K562 (cell line): ENCODE measurements around the gene ACTN2. TPM values are rescaled to one million over a fixed set of nuclear protein-coding genes. Genes with fewer than 3 reads are reported as not detected.

Experiments
- ATAC-seq: fragments of 200-7000 bp; cut with Tn5 transposase; 3 replicates; pipeline ENCODE4 v1.9.1; 2020; ENCODE audit warnings: moderate library complexity
- BruUV-seq: library from RNA; stranded (reverse); fragments of 400-500 nt; replicated peaks from 2 replicates; lab custom pipeline; 2021; lab: Mats Ljungman, UMichigan
- CTCF ChIA-PET: fragments of 300-600 bp; formaldehyde crosslinking; extraction: SDS; loops from one replicate; lab custom pipeline; 2021; ENCODE audit warnings: low intra/inter-chr PET ratio; lab: Yijun Ruan, JAX
- POLR2A ChIA-PET: fragments of 300-600, 350-650 bp; sonication (Branson Sonifier 250); formaldehyde crosslinking; extraction: SDS; loops from one replicate; lab custom pipeline; 2021; ENCODE audit warnings: antibody characterized with exemption, inconsistent platforms; lab: Yijun Ruan, JAX
- DNase-seq, 4 experiments: peaks; one replicate each; pipeline versions ENCODE4 v3.0.0 to v3.0.0-alpha.2; 2011 to 2018; ENCODE audit warnings: low spot score in 3 of 4, mixed read lengths in 3 of 4; ENCODE audit errors: extremely low read depth in 1 of 4
- FAIRE-seq: peaks from 2 replicates; lab custom pipeline; 2011; peaks lifted over from hg19 to GRCh38; lab: Jason Lieb, UNC
- H2AFZ ChIP-seq: 2 replicates; pipeline ENCODE4 v1.6.0; 2011; ENCODE audit warnings: low read depth, low read length, control low read depth, inconsistent platforms
- H3K27ac ChIP-seq: fragments of 200-600 bp; 3 replicates; pipeline ENCODE4 v1.8.0; 2011; ENCODE audit warnings: low read depth, mild to moderate bottlenecking, control low read depth, inconsistent platforms, low read length, moderate library complexity, mixed read lengths; ENCODE audit errors: extremely low read depth
- H3K27me3 ChIP-seq, 2 experiments: fragments of 300-600 bp in 1 of 2; 2 replicates in 1 of 2; 3 replicates in 1 of 2; pipeline versions ENCODE4 v1.6.0 to v1.8.0; 2011; ENCODE audit warnings: inconsistent platforms in 2 of 2, low read length in 2 of 2, mild to moderate bottlenecking in 1 of 2, mixed read lengths in 1 of 2, moderate library complexity in 1 of 2; ENCODE audit not compliant: control insufficient read depth in 2 of 2, insufficient read depth in 2 of 2
- H3K36me3 ChIP-seq: fragments of 300-600 bp; 3 replicates; pipeline ENCODE4 v1.8.0; 2011; ENCODE audit warnings: mild to moderate bottlenecking, low read length, inconsistent platforms; ENCODE audit not compliant: control insufficient read depth, insufficient read depth
- H3K4me1 ChIP-seq, 2 experiments: fragments of 200-600 bp in 1 of 2; replicated peaks in 1 of 2; 2 replicates in 1 of 2; 3 replicates in 1 of 2; pipeline versions ENCODE4 v1.5.1 to v1.8.0; 2011; ENCODE audit warnings: inconsistent platforms in 2 of 2, low read length in 2 of 2, mild to moderate bottlenecking in 1 of 2, mixed read lengths in 1 of 2, moderate library complexity in 1 of 2; ENCODE audit not compliant: control insufficient read depth in 2 of 2, insufficient read depth in 2 of 2
- H3K4me2 ChIP-seq: 2 replicates; pipeline ENCODE4 v1.6.1; 2011; ENCODE audit warnings: low read length, control low read depth, inconsistent platforms, mixed read lengths; ENCODE audit not compliant: insufficient read depth
- H3K4me3 ChIP-seq: fragments of 200-600 bp; sonication (generic), shearing (Covaris generic); 2 replicates; pipeline ENCODE4 v1.5.1; 2016; ENCODE audit warnings: control low read depth, inconsistent platforms
- H3K79me2 ChIP-seq: fragments of 200-600 bp; 3 replicates; pipeline ENCODE4 v1.8.0; 2011; ENCODE audit warnings: low read length, inconsistent platforms; ENCODE audit not compliant: control insufficient read depth, insufficient read depth
- H3K9ac ChIP-seq, 2 experiments: 2 replicates each; pipeline versions ENCODE4 v1.6.0 to v1.6.1; 2011; ENCODE audit warnings: low read depth in 2 of 2, low read length in 2 of 2, control low read depth in 1 of 2, inconsistent platforms in 1 of 2, mild to moderate bottlenecking in 1 of 2, mixed read lengths in 1 of 2; ENCODE audit not compliant: insufficient read depth in 1 of 2
- H3K9me1 ChIP-seq: one replicate; pipeline ENCODE4 v1.6.0; 2011; ENCODE audit warnings: inconsistent platforms, mild to moderate bottlenecking, low read length, moderate library complexity; ENCODE audit not compliant: control insufficient read depth, insufficient read depth
- H3K9me3 ChIP-seq: replicated peaks from 2 replicates; pipeline ENCODE4 v1.5.1; 2011; ENCODE audit warnings: low read depth, low read length, inconsistent platforms; ENCODE audit not compliant: control insufficient read depth, insufficient read depth
- H4K20me1 ChIP-seq: replicated peaks from 2 replicates; pipeline ENCODE4 v1.6.1; 2011; ENCODE audit warnings: low read length, inconsistent platforms, mixed read lengths; ENCODE audit not compliant: control insufficient read depth, insufficient read depth
- ADNP ChIP-seq: fragments of 200-800 bp; sonication (Bioruptor generic); IDR thresholded peaks from 2 replicates; pipeline ENCODE4 v1.6.1; 2016; ENCODE audit warnings: missing genetic modification characterization, missing compliant biosample characterization
- AFF4 ChIP-seq: sonication (generic); formaldehyde crosslinking; IDR thresholded peaks from 2 replicates; pipeline ENCODE4 v1.8.0; 2023; ENCODE audit warnings: mild to moderate bottlenecking, missing genetic modification reagents
- ARID3A ChIP-seq: IDR thresholded peaks from 2 replicates; pipeline ENCODE4 v1.6.1; 2012; ENCODE audit warnings: low read depth, low read length, improper control_type of control experiment, borderline replicate concordance
- BRF1 ChIP-seq: IDR thresholded peaks from 3 replicates; pipeline ENCODE4 v1.6.1; 2011; ENCODE audit warnings: borderline replicate concordance, mild to moderate bottlenecking; ENCODE audit not compliant: insufficient read length; ENCODE audit errors: extremely low read depth
- EGR1 ChIP-seq: fragments of 450-650 bp; conservative IDR thresholded peaks from 2 replicates; pipeline ENCODE4 v1.6.1; 2017; ENCODE audit warnings: mild to moderate bottlenecking
- ETS2 ChIP-seq: IDR thresholded peaks from 2 replicates; pipeline ENCODE4 v1.6.1; 2016; ENCODE audit warnings: borderline replicate concordance, missing genetic modification characterization, mild to moderate bottlenecking, moderate library complexity, missing compliant biosample characterization; ENCODE audit not compliant: poor library complexity, severe bottlenecking
- GMEB1 ChIP-seq: fragments of 250-450 bp; sonication (Bioruptor Pico); IDR thresholded peaks from 2 replicates; pipeline ENCODE4 v1.4.0; 2020; ENCODE audit warnings: mild to moderate bottlenecking
- KLF1 ChIP-seq: fragments of 450-650 bp; IDR thresholded peaks from 2 replicates; pipeline ENCODE4 v1.6.1; 2016; ENCODE audit warnings: missing genetic modification characterization, missing compliant biosample characterization
- MAFF ChIP-seq: IDR thresholded peaks from 2 replicates; pipeline ENCODE4 v1.6.1; 2012; ENCODE audit warnings: low read length, improper control_type of control experiment
- MYBL2 ChIP-seq, 2 experiments: fragments of 450-650 bp in 1 of 2; sonication (generic) in 1 of 2; formaldehyde crosslinking in 1 of 2; IDR thresholded peaks; 2 replicates each; pipeline versions ENCODE4 v1.6.1 to v1.8.1; 2017 to 2022; ENCODE audit warnings: borderline replicate concordance in 1 of 2, inconsistent platforms in 1 of 2, low read depth in 1 of 2, mild to moderate bottlenecking in 1 of 2, missing genetic modification reagents in 1 of 2, moderate library complexity in 1 of 2
- NBN ChIP-seq: fragments of 450-650 bp; IDR thresholded peaks from 2 replicates; pipeline ENCODE4 v1.6.1; 2016; ENCODE audit warnings: low read depth, mild to moderate bottlenecking
- NFXL1 ChIP-seq: fragments of 450-650 bp; formaldehyde crosslinking; IDR thresholded peaks from 2 replicates; pipeline ENCODE4 v1.4.0; 2021; ENCODE audit warnings: mild to moderate bottlenecking
- RBM39 ChIP-seq: fragments of 200-400 bp; formaldehyde crosslinking; optimal IDR thresholded peaks from 2 replicates; pipeline ENCODE3; 2018; ENCODE audit warnings: low read depth, low read length
- SIN3B ChIP-seq: fragments of 450-650 bp; IDR thresholded peaks from 2 replicates; pipeline ENCODE4 v1.6.1; 2017; ENCODE audit warnings: low read depth, mild to moderate bottlenecking, moderate library complexity
- ZKSCAN1 ChIP-seq: fragments of 150-350 bp; IDR thresholded peaks from 2 replicates; pipeline ENCODE4 v1.6.1; 2016; ENCODE audit warnings: low read depth, low read length
- ZNF444 ChIP-seq: fragments of 250-450 bp; sonication (Bioruptor Pico); IDR thresholded peaks from 2 replicates; pipeline ENCODE4 v1.4.0; 2020; ENCODE audit warnings: mild to moderate bottlenecking, moderate library complexity
- in situ Hi-C: fragments of 300-500 bp; cut with MboI; formaldehyde crosslinking; loops from 4 replicates; pipeline ENCODE4 v1.15.0; 2018; ENCODE audit warnings: inconsistent platforms, mixed read lengths
- intact Hi-C: fragments of 100-400 bp; cut with micrococcal nuclease; formaldehyde crosslinking; loops from 2 replicates; pipeline ENCODE4 v1.14.2; 2022
- polyA plus RNA-seq, 8 experiments: library from polyadenylated mRNA; depleted of rRNA in 4 of 8; stranded (reverse) in 5 of 8; unstranded in 3 of 8; fragments of >200 nt; fragmentation: Nextera tagmentation in 2 of 8; fragmentation: Illumina TruSeq in 1 of 8; extraction: Ambion mirVana in 2 of 8; extraction: Trizol in 1 of 8; gene quantifications; 2 replicates each; pipeline versions ENCODE4 v1.2.1 to v1.2.3, GENCODE V29; 2011 to 2014; ENCODE audit warnings: inconsistent platforms in 1 of 8, missing spikeins in 1 of 8
- total RNA-seq, 7 experiments: library from RNA; depleted of rRNA in 6 of 7; stranded (reverse); fragments of >200 nt in 6 of 7; fragmentation: Illumina TruSeq in 2 of 7; extraction: Trizol in 2 of 7; gene quantifications; 2 replicates each; pipeline versions ENCODE4 v1.2.1 to v1.2.3, GENCODE V29; 2011 to 2021; ENCODE audit warnings: low replicate concordance in 1 of 7

The ACTN2 gene
- total and polyA plus RNA-seq, 9 of the 15 experiments (the other 6 are each of a cell fraction or from before 2014, with no cell fraction given), result 0.18 to 0.94 (median 0.42) TPM

DNA sequence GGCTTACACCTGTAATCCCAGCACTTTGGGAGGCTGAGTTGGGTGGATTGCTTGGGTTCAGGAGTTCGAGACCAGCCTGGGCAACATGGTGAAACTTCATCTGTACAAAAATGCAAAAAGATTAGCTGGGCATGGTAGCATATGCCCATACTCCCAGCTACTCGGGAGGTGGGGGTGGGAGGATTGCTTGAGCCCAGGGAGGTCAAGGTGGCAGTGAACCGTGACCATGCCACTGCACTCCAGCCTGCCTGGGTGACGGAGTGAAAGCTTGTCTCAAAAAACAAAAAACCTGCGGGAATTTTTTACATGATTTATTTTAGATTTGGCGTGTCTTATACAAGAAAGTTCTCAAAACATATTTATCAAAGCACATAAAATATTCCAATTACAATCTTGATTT lies 81.0 kb downstream of the ACTN2 start (continued):
- no peak for TF ChIP-seq NBN
- TF ChIP-seq GMEB1, result no peak
- no peak for TF ChIP-seq ZNF444 (CRISPR knock-in tag)
- no peak for TF ChIP-seq MYBL2 (IDR thresholded peaks at IDR 0.05; ENCODE audit: low read depth)
- no peak for TF ChIP-seq MYBL2 (CRISPR knock-in tag; IDR thresholded peaks at IDR 0.05; ENCODE audit: borderline replicate concordance)
- no peak for TF ChIP-seq AFF4

DNA sequence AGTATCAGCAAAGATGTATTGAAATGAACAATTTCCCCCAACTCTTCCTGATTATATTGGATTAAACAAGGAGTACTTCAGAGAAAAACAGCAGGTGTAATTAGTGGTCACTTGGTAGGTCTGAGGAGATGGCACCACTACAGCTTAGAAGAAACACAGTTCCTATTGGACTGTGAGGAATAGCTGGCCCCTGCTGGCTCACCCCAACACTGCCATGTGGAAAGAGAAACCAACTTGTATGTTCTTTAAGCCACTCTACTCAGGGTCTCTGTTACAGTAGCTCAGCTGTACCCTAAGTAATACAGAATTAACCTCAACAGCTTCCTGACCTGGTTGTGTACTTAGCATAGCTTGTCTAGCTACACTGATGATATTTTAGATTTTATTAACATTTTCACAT lies 82.3 kb downstream of the ACTN2 start:
- Histone ChIP-seq H3K9me3 (no peaks in the 10 kb centered on the region), H3K4me2 (no peak overlapping the region), H3K36me3 (no peaks in the 10 kb centered on the region), H3K27ac (no peak overlapping the region), H2AFZ (no peak overlapping the region), H3K4me1 (no peaks in the 10 kb centered on the region), H3K4me3 (no peak overlapping the region), H4K20me1 (no peaks in the 10 kb centered on the region), H3K27me3 (peaks cover 13 to 18% of the 10 kb centered on the region in 2 experiments; a peak in 4 of 5 replicates), H3K9ac (no peak overlapping the region), H3K79me2 (no peaks in the 10 kb centered on the region), H3K9me1 (no peaks in the 10 kb centered on the region)
- ATAC-seq, result peak; percentile 58
- intact Hi-C loops (no loop called here), in situ Hi-C loops (no loop called here)
- ChIA-PET CTCF (no interaction called here), POLR2A (interaction anchor here (0.7 kb wide), 1 partner anchor 18 kb away, joined by 3 read pairs; no protein-coding TSS in a partner anchor)
- no peak for FAIRE-seq
- no TSS peak for BruUV-seq
- DNase-seq, result no peak
- TF ChIP-seq RBM39 (no peak), NFXL1 (CRISPR knock-in tag) (no peak), EGR1 (no peak), MAFF (no peak), ETS2 (tag) (no peak), KLF1 (tag) (no peak), BRF1 (no peak), ZKSCAN1 (no peak), ARID3A (no peak), SIN3B (no peak), ADNP (tag) (no peak)
